Neural cell (in vitro differentiated cells): Measurements from ENCODE around the gene SERINC5. TPM values are rescaled to one million over a fixed set of nuclear protein-coding genes. Genes with fewer than 3 reads are reported as not detected.

ENCODE experiments used
- H2AFZ ChIP-seq: fragments of 200-600, 300-800 bp; sonication (generic), shearing (Covaris generic); 2 replicates; pipeline ENCODE4 v1.6.0; 2014; ENCODE audit warnings: low read depth, mild to moderate bottlenecking, antibody characterized with exemption, low read length, moderate library complexity
- H3F3A ChIP-seq: fragments of 200-600 bp; shearing (Covaris generic); 2 replicates; pipeline ENCODE4 v1.6.1; 2016; ENCODE audit warnings: mild to moderate bottlenecking, moderate library complexity, mixed read lengths, antibody characterized with exemption, low read length; ENCODE audit not compliant: insufficient read depth, poor library complexity, severe bottlenecking
- H3K27ac ChIP-seq: fragments of 200-600, 300-800 bp; sonication (generic), shearing (Covaris generic); 2 replicates; pipeline ENCODE4 v1.5.1; 2014; ENCODE audit warnings: mild to moderate bottlenecking, low read length, moderate library complexity
- H3K27me3 ChIP-seq: fragments of 300-800, 200-600 bp; sonication (generic), shearing (Covaris generic); 2 replicates; pipeline ENCODE4 v1.6.0; 2014; ENCODE audit warnings: mild to moderate bottlenecking, low read depth, low read length, moderate library complexity; ENCODE audit not compliant: insufficient read depth
- H3K36me3 ChIP-seq: fragments of 300-800, 200-600 bp; sonication (generic), shearing (Covaris generic); 2 replicates; pipeline ENCODE4 v1.5.1; 2014; ENCODE audit warnings: mild to moderate bottlenecking, antibody characterized with exemption, low read length, moderate library complexity; ENCODE audit not compliant: insufficient read depth
- H3K4me2 ChIP-seq: fragments of 300-800, 200-600 bp; sonication (generic), shearing (Covaris generic); 2 replicates; pipeline ENCODE4 v1.6.0; 2014; ENCODE audit warnings: mild to moderate bottlenecking, low read length
- H3K4me3 ChIP-seq: fragments of 300-800, 200-600 bp; sonication (generic), shearing (Covaris generic); 2 replicates; pipeline ENCODE4 v1.5.1; 2014; ENCODE audit warnings: mild to moderate bottlenecking, low read length, moderate library complexity
- H3K79me2 ChIP-seq: fragments of 200-600 bp; shearing (Covaris generic); replicated peaks from 2 replicates; pipeline ENCODE4 v1.6.0; 2014; ENCODE audit warnings: mild to moderate bottlenecking, low read length, moderate library complexity; ENCODE audit not compliant: insufficient read depth
- H3K9ac ChIP-seq: fragments of 300-800, 200-600 bp; sonication (generic), shearing (Covaris generic); 2 replicates; pipeline ENCODE4 v1.6.1; 2016; ENCODE audit warnings: mild to moderate bottlenecking, low read length, mixed read lengths
- H3K9me2 ChIP-seq: fragments of 200-600 bp; shearing (Covaris generic); 2 replicates; pipeline ENCODE4 v1.6.1; 2016; ENCODE audit warnings: mild to moderate bottlenecking, low read length, mixed read lengths; ENCODE audit not compliant: insufficient read depth
- H3K9me3 ChIP-seq: fragments of 200-600, 300-800 bp; sonication (generic), shearing (Covaris generic); 2 replicates; pipeline ENCODE4 v1.6.1; 2016; ENCODE audit warnings: mild to moderate bottlenecking, mixed run types, low read length, moderate library complexity, mixed read lengths
- H4K20me1 ChIP-seq: fragments of 200-600 bp; shearing (Covaris generic); 2 replicates; pipeline ENCODE4 v1.6.1; 2016; ENCODE audit warnings: mild to moderate bottlenecking, mixed run types; ENCODE audit not compliant: insufficient read depth
- EP300 ChIP-seq: fragments of 450-650 bp; conservative IDR thresholded peaks from 2 replicates; pipeline ENCODE4 v1.6.1; 2014; ENCODE audit warnings: antibody characterized with exemption, mild to moderate bottlenecking, moderate library complexity; ENCODE audit not compliant: poor library complexity, severe bottlenecking
- EZH2 ChIP-seq: fragments of 200-600, 300-800 bp; shearing (Covaris generic), sonication (generic); IDR thresholded peaks from 2 replicates; pipeline ENCODE4 v1.6.1; 2014; ENCODE audit warnings: antibody characterized with exemption, low read length, borderline replicate concordance, mild to moderate bottlenecking; ENCODE audit not compliant: insufficient read depth, poor library complexity, severe bottlenecking
- MXI1 ChIP-seq: fragments of 450-650 bp; conservative IDR thresholded peaks from 2 replicates; pipeline ENCODE4 v1.6.1; 2014; ENCODE audit warnings: antibody characterized with exemption, mild to moderate bottlenecking; ENCODE audit not compliant: poor library complexity, severe bottlenecking
- POLR2AphosphoS5 ChIP-seq: IDR thresholded peaks from 2 replicates; pipeline ENCODE4 v1.6.1; 2012
- RAD21 ChIP-seq: fragments of 450-650 bp; conservative IDR thresholded peaks from 2 replicates; pipeline ENCODE4 v1.6.1; 2014; ENCODE audit warnings: antibody characterized with exemption, mild to moderate bottlenecking, moderate library complexity
- REST ChIP-seq: IDR thresholded peaks from 2 replicates; pipeline ENCODE4 v1.6.1; 2012; ENCODE audit warnings: borderline replicate concordance
- SMC3 ChIP-seq: fragments of 450-650 bp; conservative IDR thresholded peaks from 2 replicates; pipeline ENCODE4 v1.6.1; 2014; ENCODE audit warnings: antibody characterized with exemption, mild to moderate bottlenecking, moderate library complexity; ENCODE audit not compliant: poor library complexity
- TAF1 ChIP-seq: IDR thresholded peaks from 2 replicates; pipeline ENCODE4 v1.6.1; 2012; ENCODE audit warnings: low read depth
- polyA plus RNA-seq: library from polyadenylated mRNA; depleted of rRNA; stranded (reverse); fragments of >200 nt; gene quantifications from 2 replicates; pipeline ENCODE4 v1.2.3, GENCODE V29; 2014

The SERINC5 gene
- polyA plus RNA-seq, 1 donor from 2014 or later, result 5.8 TPM

GRCh38 chr5:80255431-80255810, 427 bp downstream of the SERINC5 start:
- Histone ChIP-seq H3K9me3 (no peaks in the 10 kb centered on the region), H3K36me3 (no peaks in the 10 kb centered on the region), H3K4me2 (peak overlapping the region; percentile 95), H3K9ac (peak overlapping the region; percentile 65), H3K9me2 (no peaks in the 10 kb centered on the region), H2AFZ (peak overlapping the region; percentile 60), H3K27me3 (no peaks in the 10 kb centered on the region), H3F3A (no peaks in the 10 kb centered on the region), H3K27ac (no peak overlapping the region), H3K4me3 (peak overlapping the region; percentile 95), H3K79me2 (no peaks in the 10 kb centered on the region), H4K20me1 (no peaks in the 10 kb centered on the region)
- TF ChIP-seq EP300 (peak; percentile 4), TAF1 (no peak), MXI1 (peak; percentile 29), SMC3 (no peak)

GRCh38 chr5:80254767-80255430, 949 bp downstream of the SERINC5 start:
- Histone ChIP-seq H3K9me2 (no peaks in the 10 kb centered on the region), H3F3A (no peaks in the 10 kb centered on the region), H3K4me2 (peak overlapping the region; percentile 95), H3K36me3 (no peaks in the 10 kb centered on the region), H3K27me3 (no peaks in the 10 kb centered on the region), H3K4me3 (peak overlapping the region; percentile 95), H3K79me2 (no peaks in the 10 kb centered on the region), H2AFZ (peak overlapping the region; percentile 60), H3K9ac (peak overlapping the region; percentile 65), H3K9me3 (no peaks in the 10 kb centered on the region), H3K27ac (no peak overlapping the region), H4K20me1 (no peaks in the 10 kb centered on the region)
- TF ChIP-seq REST, result no peak
- TF ChIP-seq SMC3, result no peak
- TF ChIP-seq RAD21, result no peak
- TF ChIP-seq POLR2AphosphoS5, result no peak
- no peak for TF ChIP-seq TAF1

- H3K4me2 ChIP-seq, result no peak overlapping the region
- H3K4me3 ChIP-seq, result no peak overlapping the region
- no peaks in the 10 kb centered on the region for H3K9me2 ChIP-seq
- no peaks in the 10 kb centered on the region for H3K36me3 ChIP-seq
- TF ChIP-seq SMC3 (no peak), RAD21 (no peak), POLR2AphosphoS5 (no peak), EP300 (no peak), EZH2 (no peak), REST (no peak)
- no peak overlapping the region for H2AFZ ChIP-seq
- no peaks in the 10 kb centered on the region for H3K9me3 ChIP-seq
- no peaks in the 10 kb centered on the region for H3F3A ChIP-seq
- H4K20me1 ChIP-seq, result no peaks in the 10 kb centered on the region
- no peaks in the 10 kb centered on the region for H3K79me2 ChIP-seq
- no peaks in the 10 kb centered on the region for H3K27me3 ChIP-seq
- no peak overlapping the region for H3K27ac ChIP-seq
- no peak overlapping the region for H3K9ac ChIP-seq
These were observed 4.2 kb downstream of the SERINC5 start for GRCh38 chr5:80251636-80252035.
